SK-MEL-5 (cell line): ENCODE data around the gene PLEKHN1. TPM values are rescaled to one million over a fixed set of nuclear protein-coding genes. Genes with fewer than 3 reads are reported as not detected.
"Not testable (repeated sequence)": the region's sequence is repeated elsewhere in the genome, so short reads cannot be mapped to it uniquely, and the experiment has no call there.

Experiments used
- DNase-seq: peaks from one replicate; pipeline ENCODE4 v3.0.0-alpha.2; 2016; ENCODE audit warnings: low read depth, low spot score
- in situ Hi-C: cut with HindIII; loops from 2 replicates; pipeline ENCODE4 v1.10.0; 2016; ENCODE audit warnings: low sequenced_read_pairs, high pct_unique_total_duplicates, low pct_unique_long_range_greater_than_20kb
- total RNA-seq: library from RNA; depleted of rRNA; stranded (reverse); fragments of >200 nt; shearing (Covaris generic); gene quantifications from 2 replicates; pipeline ENCODE4 v1.2.3, GENCODE V29; 2014

The PLEKHN1 gene
- total RNA-seq, 1 experiment from 2014 or later = 0.03 TPM

- no peak for DNase-seq
Observed at GRCh38 chr1:1006305-1007159, 40.2 kb downstream of the PLEKHN1 start.

GRCh38 chr1:1010131-1010530, 43.8 kb downstream of the PLEKHN1 start:
- in situ Hi-C loops, DNase-seq: not testable (repeated sequence)

More at GRCh38 chr1:1006305-1007159, 40.2 kb downstream of the PLEKHN1 start:
- in situ Hi-C loops = no loop called here

GRCh38 chr1:1011396-1011949, 45.2 kb downstream of the PLEKHN1 start:
- in situ Hi-C loops = no loop called here
- DNase-seq = no peak

- in situ Hi-C loops, DNase-seq: not testable (repeated sequence)
Observed at GRCh38 chr1:1012736-1013104, 46.4 kb downstream of the PLEKHN1 start.

- DNase-seq = peak; percentile 71
- in situ Hi-C loops = no loop called here
Observed at GRCh38 chr1:1013105-1013921, 47.0 kb downstream of the PLEKHN1 start, which contains the start of gene ISG15. TSS of gene ISG15 (plus strand) at chr1:1013497. CDS start at chr1:1013574, 77 bp downstream.

- in situ Hi-C loops = no loop called here
- no peak for DNase-seq
Observed at GRCh38 chr1:1013922-1014648, 47.8 kb downstream of the PLEKHN1 start.

GRCh38 chr1:1014799-1015681, 48.8 kb downstream of the PLEKHN1 start:
- DNase-seq = no peak
- in situ Hi-C loops = no loop called here

GRCh38 chr1:1017397-1018320, 51.4 kb downstream of the PLEKHN1 start:
- in situ Hi-C loops, DNase-seq: not testable (repeated sequence)

GRCh38 chr1:1018321-1018685, 52.0 kb downstream of the PLEKHN1 start:
- in situ Hi-C loops, DNase-seq: not testable (repeated sequence)

GRCh38 chr1:1019122-1019999, 53.1 kb downstream of the PLEKHN1 start:
- in situ Hi-C loops = no loop called here
- peak; percentile 72 for DNase-seq

- in situ Hi-C loops = no loop called here
Observed at GRCh38 chr1:1020000-1020404, 53.7 kb downstream of the PLEKHN1 start, which contains the start of gene AGRN. TSS of gene AGRN (plus strand) at chr1:1020120. CDS start at chr1:1020173, 53 bp downstream.

GRCh38 chr1:1020415-1021009, 54.2 kb downstream of the PLEKHN1 start:
- no peak for DNase-seq

More at GRCh38 chr1:1020000-1020404, 53.7 kb downstream of the PLEKHN1 start, which contains the start of gene AGRN:
- no peak for DNase-seq

GRCh38 chr1:1021010-1021919, 55.0 kb downstream of the PLEKHN1 start:
- in situ Hi-C loops = no loop called here
- peak; percentile 33 for DNase-seq

More at GRCh38 chr1:1020415-1021009, 54.2 kb downstream of the PLEKHN1 start:
- in situ Hi-C loops = no loop called here
